Psoas muscle (tissue), 8 donors: ENCODE measurements around the gene C10orf143. TPM values are rescaled to one million over a fixed set of nuclear protein-coding genes. Genes with fewer than 3 reads are reported as not detected.

Experiments
- ATAC-seq, 4 donors: fragments of 200-7000 bp; cut with Tn5 transposase; one replicate each; pipeline ENCODE4 v1.9.1; 2020; ENCODE audit warnings: moderate library complexity in 3 of 4, mild to moderate bottlenecking in 2 of 4
- DNase-seq, 2 donors: peaks; one replicate each; pipeline ENCODE4 v3.0.0-alpha.2; 2020
- H3K27ac ChIP-seq: fragments of 200-600 bp; one replicate; pipeline ENCODE4 v1.8.0; 2022
- H3K27me3 ChIP-seq, 3 donors: fragments of 200-600 bp in 1 of 3; one replicate each; pipeline versions ENCODE4 v1.6.1 to v1.8.0; 2013 to 2022; ENCODE audit warnings: low read length in 2 of 3, mild to moderate bottlenecking in 2 of 3, moderate library complexity in 1 of 3; ENCODE audit not compliant: insufficient read depth in 3 of 3
- H3K36me3 ChIP-seq, 2 donors: fragments of 200-600 bp in 1 of 2; one replicate each; pipeline versions ENCODE4 v1.6.1 to v1.8.0; 2013 to 2022; ENCODE audit warnings: low read depth in 1 of 2, mild to moderate bottlenecking in 1 of 2, moderate library complexity in 1 of 2; ENCODE audit not compliant: insufficient read depth in 1 of 2
- H3K4me1 ChIP-seq: fragments of 200-600 bp; one replicate; pipeline ENCODE4 v1.8.0; 2022
- H3K4me3 ChIP-seq: fragments of 200-600 bp; one replicate; pipeline ENCODE4 v1.8.0; 2022; ENCODE audit warnings: mild to moderate bottlenecking
- H3K9me3 ChIP-seq: fragments of 200-600 bp; one replicate; pipeline ENCODE4 v1.8.0; 2022
- WGBS, 3 donors: extraction: QIAGEN DNeasy Blood & Tissue Kit; methylation state at CpG; one replicate each; pipeline versions ENCODE4 v1.1.6 to v1.1.7; 2013; 5-methylcytosine and 5-hydroxymethylcytosine counted together
- intact Hi-C, 2 donors: fragments of 100-400 bp; cut with DNase I; formaldehyde crosslinking; loops; one replicate each; pipeline versions ENCODE4 v1.11.0 to v1.14.2; 2022
- polyA plus RNA-seq, 3 donors: library from polyadenylated mRNA; stranded (reverse); fragments of 200-250 nt; gene quantifications; one replicate each; pipeline ENCODE4 v1.2.3, GENCODE V29; 2013
- total RNA-seq, 4 donors: library from RNA; stranded (reverse); fragmentation: NEBNext Ultra II Directional in 2 of 4; extraction: Animal tissue kit (Norgen Biotek cat#: 25700) in 2 of 4; gene quantifications; one replicate each; pipeline versions ENCODE4 v1.2.1 to v1.2.4, GENCODE V29; 2021 to 2023
- TF ChIP-seq, protein P1 (sequence below): fragments of 200-600 bp; IDR thresholded peaks from one replicate; pipeline ENCODE4 v1.8.0; 2022; ENCODE audit warnings: antibody characterized with exemption
- donor health status: healthy with polysubstance abuse.
- donor health status: DM: no; HTN: no; CAD: no; lungs with moderate emphysema.
- donor health status: Bipolar disorder and iron deficiency.
- donor health status: healthy.
- donor health status: DM: yes; HTN: yes; CAD: no.
- donor health status: DM: no; HTN: no; CAD: no.
- donor health status: DM: no; HTN: no; CAD: no.
- donor health status: DM: yes; HTN: yes; CAD: no.

The C10orf143 gene
- total and polyA plus RNA-seq, 7 donors = 3.3 to 5.1 (median 4.7) TPM

GRCh38 chr10:130015075-130015695, 95.4 kb downstream of the C10orf143 start:
- intact Hi-C loops = no loop called here
- ATAC-seq (no peak), DNase-seq (no peak)
- TF ChIP-seq, protein P1, sequence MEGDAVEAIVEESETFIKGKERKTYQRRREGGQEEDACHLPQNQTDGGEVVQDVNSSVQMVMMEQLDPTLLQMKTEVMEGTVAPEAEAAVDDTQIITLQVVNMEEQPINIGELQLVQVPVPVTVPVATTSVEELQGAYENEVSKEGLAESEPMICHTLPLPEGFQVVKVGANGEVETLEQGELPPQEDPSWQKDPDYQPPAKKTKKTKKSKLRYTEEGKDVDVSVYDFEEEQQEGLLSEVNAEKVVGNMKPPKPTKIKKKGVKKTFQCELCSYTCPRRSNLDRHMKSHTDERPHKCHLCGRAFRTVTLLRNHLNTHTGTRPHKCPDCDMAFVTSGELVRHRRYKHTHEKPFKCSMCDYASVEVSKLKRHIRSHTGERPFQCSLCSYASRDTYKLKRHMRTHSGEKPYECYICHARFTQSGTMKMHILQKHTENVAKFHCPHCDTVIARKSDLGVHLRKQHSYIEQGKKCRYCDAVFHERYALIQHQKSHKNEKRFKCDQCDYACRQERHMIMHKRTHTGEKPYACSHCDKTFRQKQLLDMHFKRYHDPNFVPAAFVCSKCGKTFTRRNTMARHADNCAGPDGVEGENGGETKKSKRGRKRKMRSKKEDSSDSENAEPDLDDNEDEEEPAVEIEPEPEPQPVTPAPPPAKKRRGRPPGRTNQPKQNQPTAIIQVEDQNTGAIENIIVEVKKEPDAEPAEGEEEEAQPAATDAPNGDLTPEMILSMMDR = no peak
- Histone ChIP-seq H3K4me3 (no peak overlapping the region), H3K36me3 (no peaks in the 10 kb centered on the region), H3K27me3 (peaks cover 0 to 36% (median 2%) of the 10 kb centered on the region in 3 donors), H3K27ac (no peak overlapping the region), H3K9me3 (no peaks in the 10 kb centered on the region), H3K4me1 (no peaks in the 10 kb centered on the region)
- WGBS, 3 donors = 81 to 86% (median 83%) methylated on average over 21 to 22 of the region's 22 CpGs

GRCh38 chr10:130014263-130015074, 96.2 kb downstream of the C10orf143 start:
- ATAC-seq (no peak), DNase-seq (no peak)
- H3K4me3 ChIP-seq = no peak overlapping the region
- H3K4me1 ChIP-seq = no peaks in the 10 kb centered on the region
- 73 to 85% (median 85%) methylated on average over 35 of the region's 35 CpGs for WGBS, 3 donors
- H3K27ac ChIP-seq = no peak overlapping the region
- H3K9me3 ChIP-seq = no peaks in the 10 kb centered on the region
- no peaks in the 10 kb centered on the region for H3K36me3 ChIP-seq
- intact Hi-C loops = no loop called here
- H3K27me3 ChIP-seq = peaks cover 0 to 32% (median 2%) of the 10 kb centered on the region in 3 donors
- TF ChIP-seq, protein P1 = no peak

Other genes with a start within 250 kb of the C10orf143 start
- gene EBF3, start 146.6 kb downstream of the C10orf143 start, total RNA-seq = 1 to 10 TPM; 4.5 to 8.5 (median 5.9) TPM
- 10 to 100 TPM in 1 of 3 donors, 1 to 10 TPM in 2; 3.2 to 10.1 (median 3.4) TPM for gene EBF3, start 146.6 kb downstream of the C10orf143 start, polyA plus RNA-seq
- 10 to 100 TPM; 53.9 to 76.9 (median 56.3) TPM for gene GLRX3, start 25.6 kb upstream of the C10orf143 start, total RNA-seq
- 100 to 1,000 TPM in 2 of 3 donors, 10 to 100 TPM in 1; 97.4 to 249 (median 188) TPM for gene GLRX3, start 25.6 kb upstream of the C10orf143 start, polyA plus RNA-seq